SKM-1 (cell line): ENCODE results near the gene HSPA1L.
"Not testable (repeated sequence)": the region's sequence is repeated elsewhere in the genome, so short reads cannot be mapped to it uniquely, and the experiment has no call there.

ENCODE experiments used
- DNase-seq: peaks from one replicate; lab custom pipeline; 2025; ENCODE audit not compliant: unreplicated experiment; lab: John Stamatoyannopoulos, UW

Gene HSPA1L

GRCh38 chr6:31815025-31815838, at the start of gene HSPA1L, which contains the start of gene HSPA1A:
Gene HSPA1L (minus strand): TSS chr6:31815283. CDS start chr6:31811972, 3,311 bp downstream.
Gene HSPA1A (plus strand): TSS chr6:31815543. CDS start chr6:31815757, 214 bp downstream.
- peak; percentile 90 for DNase-seq

GRCh38 chr6:31864818-31865204, 49.7 kb upstream of the HSPA1L start:
- no peak for DNase-seq

GRCh38 chr6:31864123-31864562, 49.1 kb upstream of the HSPA1L start:
- not testable (repeated sequence) for DNase-seq

GRCh38 chr6:31862344-31863235, 47.5 kb upstream of the HSPA1L start, which contains the start of gene NEU1:
Gene NEU1 (minus strand): TSS chr6:31862821. CDS start chr6:31862776, 45 bp downstream.
- peak; percentile 100 for DNase-seq

- DNase-seq = no peak
These were observed 46.8 kb upstream of the HSPA1L start for GRCh38 chr6:31861919-31862343.

- DNase-seq = no peak
These were observed 46.1 kb upstream of the HSPA1L start for GRCh38 chr6:31861150-31861549.

- DNase-seq = no peak
These were observed 45.3 kb upstream of the HSPA1L start for GRCh38 chr6:31860349-31860748.

- no peak for DNase-seq
These were observed 44.8 kb upstream of the HSPA1L start for GRCh38 chr6:31859923-31860322.

GRCh38 chr6:31858707-31859106, 43.6 kb upstream of the HSPA1L start:
- no peak for DNase-seq

- not testable (repeated sequence) for DNase-seq
These were observed 42.7 kb upstream of the HSPA1L start for GRCh38 chr6:31857774-31858173.

GRCh38 chr6:31851980-31852718, 37.1 kb upstream of the HSPA1L start:
- DNase-seq = not testable (repeated sequence)

GRCh38 chr6:31851485-31851832, 36.4 kb upstream of the HSPA1L start:
- DNase-seq = no peak

GRCh38 chr6:31850765-31851484, 35.8 kb upstream of the HSPA1L start:
- no peak for DNase-seq

- DNase-seq = no peak
These were observed 32.3 kb upstream of the HSPA1L start for GRCh38 chr6:31847276-31847978.

GRCh38 chr6:31844507-31844906, 29.4 kb upstream of the HSPA1L start:
- DNase-seq = no peak

GRCh38 chr6:31842053-31842452, 27.0 kb upstream of the HSPA1L start:
- DNase-seq = no peak

- DNase-seq = not testable (repeated sequence)
These were observed 24.7 kb upstream of the HSPA1L start for GRCh38 chr6:31839779-31840126.

GRCh38 chr6:31838968-31839367, 23.9 kb upstream of the HSPA1L start:
- DNase-seq = no peak

GRCh38 chr6:31838114-31838553, 23.1 kb upstream of the HSPA1L start:
- not testable (repeated sequence) for DNase-seq
